Ovary (tissue), 9 donors: ENCODE data around the gene TOX3. TPM values are rescaled to one million over a fixed set of nuclear protein-coding genes. Genes with fewer than 3 reads are reported as not detected.

Experiments
- DNase-seq, 5 donors: peaks; one replicate each; pipeline ENCODE4 v3.0.0-alpha.2; 2019 to 2020
- H3K27ac ChIP-seq, 2 donors: fragments of 200-600 bp; one replicate each; pipeline versions ENCODE4 v1.5.1 to v1.8.0; 2019 to 2022
- H3K27me3 ChIP-seq: fragments of 200-600 bp; one replicate; pipeline ENCODE4 v1.8.0; 2022
- H3K36me3 ChIP-seq: fragments of 200-600 bp; sonication (generic); one replicate; pipeline ENCODE4 v1.5.1; 2019
- H3K4me1 ChIP-seq: one replicate; pipeline ENCODE4 v1.8.1; 2013; ENCODE audit warnings: mild to moderate bottlenecking, moderate library complexity; ENCODE audit not compliant: insufficient read depth
- H3K4me3 ChIP-seq: fragments of 200-600 bp; sonication (generic); one replicate; pipeline ENCODE4 v1.5.1; 2017
- H3K9me3 ChIP-seq, 2 donors: fragments of 200-600 bp in 1 of 2; sonication (generic) in 1 of 2; one replicate each; pipeline versions ENCODE4 v1.5.1 to v1.8.1; 2013 to 2019; ENCODE audit warnings: mild to moderate bottlenecking in 1 of 2, moderate library complexity in 1 of 2
- CTCF ChIP-seq, 3 donors: fragments of 450-650 bp in 2 of 3; fragments of 200-600 bp in 1 of 3; IDR thresholded peaks; one replicate each; pipeline versions ENCODE4 v1.5.1 to v1.8.0; 2016 to 2022; ENCODE audit warnings: antibody characterized with exemption in 3 of 3, mild to moderate bottlenecking in 1 of 3
- EP300 ChIP-seq: sonication (generic); formaldehyde crosslinking; IDR thresholded peaks from one replicate; pipeline ENCODE4 v1.6.1; 2017; ENCODE audit warnings: antibody characterized with exemption
- POLR2A ChIP-seq: fragments of 450-650 bp; IDR thresholded peaks from one replicate; pipeline ENCODE4 v1.6.1; 2017; ENCODE audit warnings: antibody characterized with exemption, mild to moderate bottlenecking, moderate library complexity
- WGBS, 3 donors: extraction: QIAGEN DNeasy Blood & Tissue Kit in 1 of 3; methylation state at CpG; one replicate each; pipeline versions ENCODE4 v1.1.5 to v1.1.7; 2013 to 2017; 5-methylcytosine and 5-hydroxymethylcytosine counted together
- intact Hi-C, 4 donors: fragments of 100-400 bp; cut with DNase I; formaldehyde crosslinking; loops; one replicate each; pipeline versions ENCODE4 v1.11.0 to v1.15.1; 2022 to 2023
- polyA plus RNA-seq, 2 donors: library from polyadenylated mRNA; stranded (reverse); fragments of 200-250 nt in 1 of 2; fragments of 350-450 nt in 1 of 2; fragmentation: Illumina TruSeq in 1 of 2; extraction: RNeasy Lipid Tissue Mini Kit (QIAGEN cat#74804) in 1 of 2; gene quantifications; one replicate each; pipeline ENCODE4 v1.2.3, GENCODE V29; 2013 to 2014
- total RNA-seq, 7 donors: library from RNA; depleted of rRNA in 2 of 7; stranded (reverse); fragments of >200 nt in 2 of 7; fragmentation: NEBNext Ultra II Directional in 3 of 7; extraction: Animal tissue kit (Norgen Biotek cat#: 25700) in 3 of 7; gene quantifications; one replicate each; pipeline versions ENCODE4 v1.1.0 to v1.2.4, GENCODE V29; 2016 to 2023
- donor health status: DM: no; HTN: no; CAD: no; lungs with moderate emphysema.
- donor health status: DM: no; HTN: no; CAD: no.
- donor health status: Bipolar disorder and iron deficiency.
- donor health status: DM: yes; HTN: yes; CAD: no.
- donor health status: DM: no; HTN: no; CAD: no.
- donor health status: DM: yes; HTN: yes; CAD: no.

TOX3 gene
- total and polyA plus RNA-seq, 9 donors: 0.36 to 2.4 (median 1.2) TPM; not detected in 1

- no peaks in the 10 kb centered on the region for H3K27me3 ChIP-seq
- H3K9me3 ChIP-seq: no peaks in the 10 kb centered on the region
- 85 to 94% (median 89%) methylated on average over 1 of the region's 1 CpG for WGBS, 3 donors
- H3K4me3 ChIP-seq: no peak overlapping the region
- DNase-seq: no peak
- TF ChIP-seq CTCF (IDR thresholded peaks at IDR 0.05): no peak
- intact Hi-C loops: no loop called here
- H3K27ac ChIP-seq: no peak overlapping the region
- no peaks in the 10 kb centered on the region for H3K36me3 ChIP-seq
- no peaks in the 10 kb centered on the region for H3K4me1 ChIP-seq
Measured at GRCh38 chr16:52408191-52408845, 138.6 kb downstream of the TOX3 start.

GRCh38 chr16:52407778-52408177 is 139.2 kb downstream of the TOX3 start:
- Histone ChIP-seq H3K4me1 (no peaks in the 10 kb centered on the region), H3K9me3 (no peaks in the 10 kb centered on the region), H3K27ac (no peak overlapping the region), H3K27me3 (no peaks in the 10 kb centered on the region), H3K36me3 (no peaks in the 10 kb centered on the region), H3K4me3 (no peak overlapping the region)
- TF ChIP-seq EP300 (no peak), POLR2A (no peak), CTCF (IDR thresholded peaks at IDR 0.05) (no peak)
- intact Hi-C loops: no loop called here
- WGBS, 3 donors: 65 to 71% (median 70%) methylated on average over 1 of the region's 1 CpG
- no peak for DNase-seq

- no peak for DNase-seq
- intact Hi-C loops: no loop called here
- no peak for TF ChIP-seq CTCF (IDR thresholded peaks at IDR 0.05)
- TF ChIP-seq POLR2A: no peak
- TF ChIP-seq EP300: no peak
- WGBS, 3 donors: 22 to 50% (median 26%) methylated on average over 1 of the region's 1 CpG
- Histone ChIP-seq H3K36me3 (no peaks in the 10 kb centered on the region), H3K9me3 (no peaks in the 10 kb centered on the region), H3K4me3 (no peak overlapping the region), H3K4me1 (no peaks in the 10 kb centered on the region), H3K27me3 (no peaks in the 10 kb centered on the region), H3K27ac (no peak overlapping the region)
Measured at GRCh38 chr16:52405441-52405840, 141.5 kb downstream of the TOX3 start.

GRCh38 chr16:52404546-52404945 is 142.4 kb downstream of the TOX3 start:
- Histone ChIP-seq H3K27me3 (no peaks in the 10 kb centered on the region), H3K4me1 (no peaks in the 10 kb centered on the region), H3K9me3 (no peaks in the 10 kb centered on the region), H3K27ac (no peak overlapping the region), H3K4me3 (no peak overlapping the region), H3K36me3 (no peaks in the 10 kb centered on the region)
- intact Hi-C loops: no loop called here
- DNase-seq: no peak
- no peak for TF ChIP-seq EP300
- WGBS, 3 donors: 83 to 85% (median 83%) methylated on average over 2 of the region's 2 CpGs

GRCh38 chr16:52399116-52399515 is 147.8 kb downstream of the TOX3 start:
- Histone ChIP-seq H3K4me3 (no peak overlapping the region), H3K4me1 (no peaks in the 10 kb centered on the region), H3K36me3 (no peaks in the 10 kb centered on the region), H3K27ac (no peak overlapping the region), H3K27me3 (no peaks in the 10 kb centered on the region), H3K9me3 (no peaks in the 10 kb centered on the region)
- TF ChIP-seq POLR2A: no peak
- no peak for TF ChIP-seq CTCF (IDR thresholded peaks at IDR 0.05)
- TF ChIP-seq EP300: no peak
- DNase-seq: no peak
- intact Hi-C loops: no loop called here
- 74 to 78% (median 78%) methylated on average over 1 of the region's 1 CpG for WGBS, 3 donors
